ENCODE measurements around the gene CA11.

- TF ChIP-seq, protein P1, sequence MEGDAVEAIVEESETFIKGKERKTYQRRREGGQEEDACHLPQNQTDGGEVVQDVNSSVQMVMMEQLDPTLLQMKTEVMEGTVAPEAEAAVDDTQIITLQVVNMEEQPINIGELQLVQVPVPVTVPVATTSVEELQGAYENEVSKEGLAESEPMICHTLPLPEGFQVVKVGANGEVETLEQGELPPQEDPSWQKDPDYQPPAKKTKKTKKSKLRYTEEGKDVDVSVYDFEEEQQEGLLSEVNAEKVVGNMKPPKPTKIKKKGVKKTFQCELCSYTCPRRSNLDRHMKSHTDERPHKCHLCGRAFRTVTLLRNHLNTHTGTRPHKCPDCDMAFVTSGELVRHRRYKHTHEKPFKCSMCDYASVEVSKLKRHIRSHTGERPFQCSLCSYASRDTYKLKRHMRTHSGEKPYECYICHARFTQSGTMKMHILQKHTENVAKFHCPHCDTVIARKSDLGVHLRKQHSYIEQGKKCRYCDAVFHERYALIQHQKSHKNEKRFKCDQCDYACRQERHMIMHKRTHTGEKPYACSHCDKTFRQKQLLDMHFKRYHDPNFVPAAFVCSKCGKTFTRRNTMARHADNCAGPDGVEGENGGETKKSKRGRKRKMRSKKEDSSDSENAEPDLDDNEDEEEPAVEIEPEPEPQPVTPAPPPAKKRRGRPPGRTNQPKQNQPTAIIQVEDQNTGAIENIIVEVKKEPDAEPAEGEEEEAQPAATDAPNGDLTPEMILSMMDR (IDR thresholded peaks at IDR 0.05) = no peak
- TF ChIP-seq POLR2A (IDR thresholded peaks at IDR 0.05) = no peak
Measured at GRCh38 chr19:48634036-48634342, 12.0 kb downstream of the CA11 start.
